ENCODE data around the gene COX17. TPM values are rescaled to one million over a fixed set of nuclear protein-coding genes. Genes with fewer than 3 reads are reported as not detected.

Gene COX17
- total RNA-seq, 1 donor from 2014 or later, result 28.3 TPM

DNA sequence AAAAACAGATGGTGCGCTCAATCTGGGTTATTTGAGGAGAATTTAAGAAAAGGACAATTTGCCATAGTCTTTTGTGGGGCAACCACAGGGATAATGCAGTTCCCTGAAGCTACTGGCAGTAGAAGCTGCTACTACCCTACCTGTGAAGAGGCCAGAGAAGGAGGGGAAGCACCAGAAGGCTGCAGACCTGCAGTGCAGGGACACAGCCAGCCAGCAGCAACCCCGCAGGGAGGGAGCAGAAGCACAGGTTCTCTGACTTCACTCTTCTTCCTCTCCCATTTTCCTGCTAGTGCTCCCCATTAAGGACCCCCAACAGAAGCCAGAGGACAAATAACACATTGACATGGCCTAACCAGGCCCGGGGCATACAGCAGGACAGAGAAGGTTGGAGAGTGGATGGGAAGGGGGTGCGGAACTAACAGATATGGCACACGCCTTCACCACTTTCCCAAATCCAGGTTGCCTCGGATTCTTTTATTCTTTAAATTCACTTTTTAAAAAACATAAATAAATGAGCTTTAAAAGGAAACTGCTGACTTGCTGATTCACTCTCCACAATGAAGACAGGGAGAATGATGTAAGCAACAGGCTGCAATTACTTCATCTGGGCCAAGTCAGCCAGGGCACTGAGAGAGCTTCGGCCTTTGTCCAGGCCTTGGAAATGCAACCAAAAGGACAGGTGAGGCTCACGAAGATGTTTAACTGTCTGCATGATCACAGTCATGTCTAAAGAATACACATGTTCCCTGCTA is 46.9 kb downstream of the COX17 start:
- Mint-ChIP-seq H3K9me3 (no peaks in the 10 kb centered on the region), H3K4me1 (ENCODE audit: unreplicated experiment) (peaks cover 24% of the 10 kb centered on the region), H3K27ac (peak overlapping the region; percentile 58), H3K36me3 (no peaks in the 10 kb centered on the region), H3K4me3 (no peak overlapping the region), H3K27me3 (peaks cover 3% of the 10 kb centered on the region)
- DNase-seq (ENCODE audit: extremely low spot score, unreplicated experiment), result no peak
- TF ChIP-seq CTCF (conservative IDR thresholded peaks at IDR 0.05), result no peak

DNA sequence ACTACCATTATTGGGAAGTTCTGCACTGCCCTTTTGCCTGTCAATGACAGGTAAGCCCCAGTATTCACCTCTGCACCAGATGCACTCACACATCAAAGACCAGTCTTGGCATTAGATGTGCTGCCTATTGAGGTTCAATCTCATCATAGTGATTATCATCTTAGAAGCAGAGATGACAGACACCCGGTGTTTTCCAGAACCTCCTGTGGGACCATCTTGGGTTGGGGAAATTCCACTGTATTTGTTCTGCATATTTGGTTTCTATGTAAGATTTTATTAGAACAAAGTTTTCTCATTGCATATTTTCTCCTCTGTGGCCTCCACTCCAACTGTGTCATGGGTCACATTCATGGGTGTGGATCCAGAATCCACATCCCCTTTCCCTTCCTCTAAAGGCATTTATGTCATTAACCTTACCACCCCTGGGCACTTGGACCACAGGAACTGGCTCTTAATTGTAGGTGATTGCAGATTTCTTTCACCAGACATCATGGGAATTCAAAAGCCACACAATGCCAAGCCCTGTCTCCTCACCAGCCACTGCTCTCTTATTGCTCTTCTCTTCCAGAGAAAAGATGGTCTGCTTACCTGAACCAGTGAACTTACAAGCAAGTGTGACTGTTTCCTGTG is 48.3 kb downstream of the COX17 start:
- Mint-ChIP-seq H3K4me3 (no peak overlapping the region), H3K27me3 (peaks cover 3% of the 10 kb centered on the region), H3K9me3 (no peaks in the 10 kb centered on the region), H3K4me1 (ENCODE audit: unreplicated experiment) (peaks cover 24% of the 10 kb centered on the region), H3K27ac (no peak overlapping the region), H3K36me3 (no peaks in the 10 kb centered on the region)
- no peak for TF ChIP-seq CTCF (conservative IDR thresholded peaks at IDR 0.05)
- DNase-seq (ENCODE audit: extremely low spot score, unreplicated experiment), result no peak

DNA sequence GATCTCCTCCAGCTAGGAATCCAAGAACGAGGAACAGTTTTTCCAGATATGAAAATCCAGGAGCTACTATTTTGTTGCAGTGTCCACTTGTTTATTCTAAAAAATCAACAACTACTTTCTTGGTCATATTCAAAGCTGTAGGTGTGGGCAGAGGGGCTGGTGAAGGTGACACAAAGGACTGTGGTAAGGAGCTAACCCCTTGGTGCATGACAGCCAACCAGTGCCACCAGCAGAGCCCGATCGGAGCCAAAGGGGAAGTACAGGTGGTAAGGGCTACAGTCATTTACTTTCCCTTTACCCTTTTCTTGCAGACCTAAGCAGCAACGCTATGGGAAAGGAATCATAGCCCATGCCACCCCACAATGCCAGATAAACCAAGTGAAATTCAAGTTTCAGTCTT is 48.8 kb downstream of the COX17 start:
- no peaks in the 10 kb centered on the region for H3K9me3 Mint-ChIP-seq
- peaks cover 24% of the 10 kb centered on the region for H3K4me1 Mint-ChIP-seq (ENCODE audit: unreplicated experiment)
- H3K36me3 Mint-ChIP-seq, result no peaks in the 10 kb centered on the region
- no peak overlapping the region for H3K4me3 Mint-ChIP-seq
- no peak for TF ChIP-seq CTCF (conservative IDR thresholded peaks at IDR 0.05)
- no peak for DNase-seq (ENCODE audit: extremely low spot score, unreplicated experiment)
- no peak overlapping the region for H3K27ac Mint-ChIP-seq
- peaks cover 3% of the 10 kb centered on the region for H3K27me3 Mint-ChIP-seq

DNA sequence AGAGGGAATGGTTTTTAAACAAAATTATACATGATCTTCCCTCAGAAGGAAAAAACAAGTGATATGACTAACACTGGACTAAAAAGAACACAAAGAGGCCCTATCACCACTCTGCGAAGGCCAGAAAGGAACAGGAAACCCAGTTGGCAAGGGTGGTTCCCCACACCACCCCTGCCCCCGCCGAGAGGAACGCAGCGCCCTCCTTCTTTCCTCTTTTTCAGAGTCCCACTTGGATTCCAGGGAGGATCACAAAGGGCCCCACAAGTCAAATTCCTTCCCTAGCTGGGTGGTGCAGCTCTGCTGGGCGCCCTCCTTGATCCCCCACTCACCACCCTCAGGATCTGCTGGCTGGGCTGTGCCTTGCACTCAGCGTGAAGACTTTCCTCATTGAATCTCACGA is 49.7 kb downstream of the COX17 start:
- H3K27me3 Mint-ChIP-seq, result peaks cover 3% of the 10 kb centered on the region
- no peak overlapping the region for H3K4me3 Mint-ChIP-seq
- H3K36me3 Mint-ChIP-seq, result no peaks in the 10 kb centered on the region
- H3K9me3 Mint-ChIP-seq, result no peaks in the 10 kb centered on the region
- no peak for DNase-seq (ENCODE audit: extremely low spot score, unreplicated experiment)
- peaks cover 24% of the 10 kb centered on the region for H3K4me1 Mint-ChIP-seq (ENCODE audit: unreplicated experiment)
- no peak overlapping the region for H3K27ac Mint-ChIP-seq
- TF ChIP-seq CTCF (conservative IDR thresholded peaks at IDR 0.05), result no peak

- Mint-ChIP-seq H3K9me3 (no peaks in the 10 kb centered on the region), H3K36me3 (no peaks in the 10 kb centered on the region), H3K27ac (no peak overlapping the region), H3K27me3 (peaks cover 3% of the 10 kb centered on the region), H3K4me1 (ENCODE audit: unreplicated experiment) (peaks cover 15% of the 10 kb centered on the region), H3K4me3 (no peak overlapping the region)
- no peak for DNase-seq (ENCODE audit: extremely low spot score, unreplicated experiment)
- no peak for TF ChIP-seq CTCF (conservative IDR thresholded peaks at IDR 0.05)
Observed at GRCh38 chr3:119626196-119626595, 51.0 kb downstream of the COX17 start.

All from type B pancreatic cell (in vitro differentiated cells).